Panc1 (cell line): ENCODE measurements around the gene HGF. TPM values are rescaled to one million over a fixed set of nuclear protein-coding genes. Genes with fewer than 3 reads are reported as not detected.

Experiments
- ATAC-seq: fragments of 200-7000 bp; cut with Tn5 transposase; 2 replicates; pipeline ENCODE4 v1.9.1; 2020; ENCODE audit warnings: mild to moderate bottlenecking, moderate library complexity
- BruUV-seq: library from RNA; stranded (reverse); fragments of 400-500 nt; replicated peaks from 2 replicates; lab custom pipeline; 2021; lab: Mats Ljungman, UMichigan
- CTCF ChIA-PET: fragments of 300-600 bp; sonication (Branson Sonifier 250); formaldehyde crosslinking; loops from one replicate; lab custom pipeline; 2022; ENCODE audit warnings: antibody characterized with exemption; lab: Charles Lee
- POLR2A ChIA-PET: fragments of 300-600 bp; sonication (Branson Sonifier 250); formaldehyde crosslinking; loops from one replicate; lab custom pipeline; 2022; ENCODE audit warnings: antibody characterized with exemption; lab: Charles Lee
- DNase-seq: peaks from one replicate; pipeline ENCODE4 v3.0.0-alpha.2; 2010; ENCODE audit warnings: low read depth, low spot score
- H3K27ac ChIP-seq: 2 replicates; pipeline ENCODE4 v1.5.1; 2011; ENCODE audit warnings: mild to moderate bottlenecking, low read length, inconsistent platforms
- H3K27me3 ChIP-seq: fragments of 200-500 bp; sonication (Bioruptor generic); 2 replicates; pipeline ENCODE4 v1.6.0; 2014; ENCODE audit warnings: low read length, inconsistent platforms; ENCODE audit not compliant: control insufficient read depth, insufficient read depth
- H3K36me3 ChIP-seq: fragments of 200-500 bp; sonication (Bioruptor generic); 2 replicates; pipeline ENCODE4 v1.5.1; 2014; ENCODE audit warnings: inconsistent platforms, mild to moderate bottlenecking, low read length, moderate library complexity; ENCODE audit not compliant: control insufficient read depth, insufficient read depth
- H3K4me1 ChIP-seq: 2 replicates; pipeline ENCODE4 v1.5.1; 2011; ENCODE audit warnings: inconsistent platforms, mild to moderate bottlenecking, low read length, moderate library complexity; ENCODE audit not compliant: control insufficient read depth, insufficient read depth
- H3K4me3 ChIP-seq, 2 experiments: 2 replicates each; pipeline ENCODE4 v1.5.1; 2011 to 2012; ENCODE audit warnings: low read depth in 2 of 2, low read length in 2 of 2, mild to moderate bottlenecking in 2 of 2, inconsistent platforms in 1 of 2, moderate library complexity in 1 of 2
- H3K9me3 ChIP-seq: fragments of 200-500 bp; sonication (Bioruptor generic); 2 replicates; pipeline ENCODE4 v1.5.1; 2014; ENCODE audit warnings: low read depth, mild to moderate bottlenecking, inconsistent platforms, low read length, moderate library complexity; ENCODE audit not compliant: control insufficient read depth, insufficient read depth
- CTCF ChIP-seq: fragments of 450-650 bp; IDR thresholded peaks from 2 replicates; pipeline ENCODE4 v1.5.1; 2017; ENCODE audit warnings: mild to moderate bottlenecking
- POLR2AphosphoS5 ChIP-seq: IDR thresholded peaks from 2 replicates; pipeline ENCODE4 v1.6.1; 2012; ENCODE audit warnings: mild to moderate bottlenecking, low read depth, low read length, moderate library complexity
- REST ChIP-seq, 2 experiments: IDR thresholded peaks; 2 replicates each; pipeline ENCODE4 v1.6.1; 2011 to 2012; ENCODE audit warnings: low read depth in 2 of 2, control low read depth in 1 of 2, low read length in 1 of 2, mild to moderate bottlenecking in 1 of 2, moderate library complexity in 1 of 2; ENCODE audit not compliant: insufficient read depth in 1 of 2
- SIN3A ChIP-seq: IDR thresholded peaks from 2 replicates; pipeline ENCODE4 v1.6.1; 2012; ENCODE audit warnings: low read depth, mild to moderate bottlenecking, low read length, moderate library complexity, borderline replicate concordance; ENCODE audit not compliant: insufficient read depth
- TCF7L2 ChIP-seq: IDR thresholded peaks from 2 replicates; pipeline ENCODE4 v1.6.1; 2011; ENCODE audit warnings: mild to moderate bottlenecking, low read depth, low read length, inconsistent platforms
- in situ Hi-C: cut with HindIII; loops from 2 replicates; pipeline ENCODE4 v1.10.0; 2016; ENCODE audit warnings: low sequenced_read_pairs, low pct_unique_long_range_greater_than_20kb
- intact Hi-C: fragments of 100-400 bp; cut with micrococcal nuclease; formaldehyde crosslinking; loops from one replicate; pipeline ENCODE4 v1.10.0; 2022; ENCODE audit not compliant: unreplicated experiment
- total RNA-seq: library from RNA; stranded (reverse); gene quantifications from one replicate; pipeline ENCODE4 v1.2.1, GENCODE V29; 2021; ENCODE audit not compliant: unreplicated experiment

The HGF gene
- total RNA-seq, 1 experiment from 2014 or later, result 0.49 TPM

GRCh38 chr7:81791568-81792518 is 22.0 kb upstream of the HGF start:
- POLR2A ChIA-PET, result no interaction called here
- Histone ChIP-seq H3K4me1 (no peaks in the 10 kb centered on the region), H3K36me3 (no peaks in the 10 kb centered on the region), H3K27me3 (no peaks in the 10 kb centered on the region), H3K27ac (no peak overlapping the region), H3K4me3 (no peak overlapping the region), H3K9me3 (no peaks in the 10 kb centered on the region)
- no peak for ATAC-seq
- intact Hi-C loops, result no loop called here
- no TSS peak for BruUV-seq
- in situ Hi-C loops, result no loop called here
- no peak for DNase-seq
- no peak for TF ChIP-seq TCF7L2
- TF ChIP-seq POLR2AphosphoS5, result no peak
- no peak for TF ChIP-seq CTCF
- TF ChIP-seq SIN3A, result no peak
- TF ChIP-seq REST (IDR thresholded peaks at IDR 0.05; ENCODE audit: insufficient read depth in 1 of 2, low read depth in 2 of 2, low read length in 1 of 2), result no peak
- CTCF ChIA-PET, result no interaction called here

- DNase-seq, result no peak
- in situ Hi-C loops (no loop called here), intact Hi-C loops (no loop called here)
- POLR2A ChIA-PET, result no interaction called here
- CTCF ChIA-PET, result no interaction called here
- no peak for ATAC-seq
- no peaks in the 10 kb centered on the region for H3K4me1 ChIP-seq
- no TSS peak for BruUV-seq
- no peaks in the 10 kb centered on the region for H3K27me3 ChIP-seq
- H3K4me3 ChIP-seq, result no peak overlapping the region
- H3K36me3 ChIP-seq, result no peaks in the 10 kb centered on the region
- H3K9me3 ChIP-seq, result no peaks in the 10 kb centered on the region
- TF ChIP-seq SIN3A (no peak), REST (IDR thresholded peaks at IDR 0.05; ENCODE audit: insufficient read depth in 1 of 2, low read depth in 2 of 2, low read length in 1 of 2) (no peak), CTCF (no peak), TCF7L2 (no peak), POLR2AphosphoS5 (no peak)
- H3K27ac ChIP-seq, result no peak overlapping the region
These were observed 20.8 kb upstream of the HGF start for GRCh38 chr7:81790686-81791085.
